Type B pancreatic cell (in vitro differentiated cells): ENCODE data around the gene PLBD2. TPM values are rescaled to one million over a fixed set of nuclear protein-coding genes. Genes with fewer than 3 reads are reported as not detected.

Experiments used
- DNase-seq: peaks from one replicate; pipeline ENCODE4 v3.0.0; 2021; ENCODE audit warnings: mixed read lengths; ENCODE audit not compliant: unreplicated experiment; ENCODE audit errors: extremely low spot score
- H3K27ac Mint-ChIP-seq: 2 replicates; pipeline ENCODE4 v1.8.0; 2021; ENCODE audit warnings: mild to moderate bottlenecking, mixed read lengths
- H3K27me3 Mint-ChIP-seq: 2 replicates; pipeline ENCODE4 v1.8.0; 2021; ENCODE audit warnings: mixed read lengths
- H3K36me3 Mint-ChIP-seq: 2 replicates; pipeline ENCODE4 v1.8.0; 2021; ENCODE audit warnings: mixed read lengths
- H3K4me1 Mint-ChIP-seq: one replicate; pipeline ENCODE4 v1.8.0; 2021; ENCODE audit warnings: mixed read lengths; ENCODE audit not compliant: unreplicated experiment
- H3K4me3 Mint-ChIP-seq: 2 replicates; pipeline ENCODE4 v1.8.0; 2021; ENCODE audit warnings: mild to moderate bottlenecking, mixed read lengths
- H3K9me3 Mint-ChIP-seq: 2 replicates; pipeline ENCODE4 v1.8.0; 2021; ENCODE audit warnings: mixed read lengths
- CTCF ChIP-seq: fragments of 200-600 bp; sonication (generic); conservative IDR thresholded peaks from 2 replicates; pipeline ENCODE4 v1.5.0; 2021; ENCODE audit warnings: antibody characterized with exemption, mild to moderate bottlenecking
- total RNA-seq: library from RNA; stranded (reverse); gene quantifications from 2 replicates; pipeline ENCODE4 v1.2.1, GENCODE V29; 2021; ENCODE audit warnings: low replicate concordance

PLBD2 gene
- total RNA-seq, 1 donor from 2014 or later: 39.0 TPM

- DNase-seq: no peak
- Mint-ChIP-seq H3K9me3 (no peaks in the 10 kb centered on the region), H3K4me3 (no peak overlapping the region), H3K27ac (no peak overlapping the region), H3K36me3 (no peaks in the 10 kb centered on the region), H3K27me3 (no peaks in the 10 kb centered on the region), H3K4me1 (no peaks in the 10 kb centered on the region)
- no peak for TF ChIP-seq CTCF
Observed at GRCh38 chr12:113390064-113391043, 32.0 kb downstream of the PLBD2 start.

- Mint-ChIP-seq H3K9me3 (no peaks in the 10 kb centered on the region), H3K4me1 (no peaks in the 10 kb centered on the region), H3K36me3 (no peaks in the 10 kb centered on the region), H3K27me3 (no peaks in the 10 kb centered on the region), H3K4me3 (no peak overlapping the region), H3K27ac (no peak overlapping the region)
- DNase-seq: no peak
- no peak for TF ChIP-seq CTCF
Observed at GRCh38 chr12:113391145-113391544, 32.8 kb downstream of the PLBD2 start.

- no peaks in the 10 kb centered on the region for H3K9me3 Mint-ChIP-seq
Observed at GRCh38 chr12:113391650-113392337, 33.4 kb downstream of the PLBD2 start.

GRCh38 chr12:113392520-113392919 lies 34.1 kb downstream of the PLBD2 start:
- Mint-ChIP-seq H3K36me3 (no peaks in the 10 kb centered on the region), H3K27me3 (peaks cover 1% of the 10 kb centered on the region), H3K4me1 (no peaks in the 10 kb centered on the region), H3K27ac (no peak overlapping the region), H3K4me3 (no peak overlapping the region), H3K9me3 (no peaks in the 10 kb centered on the region)
- no peak for DNase-seq
- TF ChIP-seq CTCF: no peak

More at GRCh38 chr12:113391650-113392337, 33.4 kb downstream of the PLBD2 start:
- TF ChIP-seq CTCF: no peak
- Mint-ChIP-seq H3K27ac (no peak overlapping the region), H3K4me3 (no peak overlapping the region), H3K36me3 (no peaks in the 10 kb centered on the region), H3K4me1 (no peaks in the 10 kb centered on the region), H3K27me3 (no peaks in the 10 kb centered on the region)
- no peak for DNase-seq

- Mint-ChIP-seq H3K9me3 (no peaks in the 10 kb centered on the region), H3K4me3 (no peak overlapping the region), H3K36me3 (no peaks in the 10 kb centered on the region), H3K4me1 (no peaks in the 10 kb centered on the region), H3K27me3 (peaks cover 5% of the 10 kb centered on the region), H3K27ac (no peak overlapping the region)
- no peak for DNase-seq
- TF ChIP-seq CTCF: no peak
Observed at GRCh38 chr12:113392988-113393579, 34.7 kb downstream of the PLBD2 start.
